GM18861 (cell line): ENCODE measurements around the gene C11orf24.

Experiments
- ATAC-seq: cut with Tn5 transposase; IDR thresholded peaks from one replicate; pipeline ENCODE4 v1.9.1; 2021; ENCODE audit not compliant: unreplicated experiment

C11orf24 gene

GRCh38 chr11:68211546-68211945, 60.2 kb downstream of the C11orf24 start:
- ATAC-seq, result no peak
